HUES64 (cell line): ENCODE results near the gene FITM1.

Source experiments
- H3K27ac ChIP-seq: 2 replicates; pipeline ENCODE4 v1.7.0; 2013; ENCODE audit warnings: low read depth, low read length, inconsistent platforms
- H3K27me3 ChIP-seq: 2 replicates; pipeline ENCODE4 v1.6.1; 2013; ENCODE audit warnings: mild to moderate bottlenecking, low read length; ENCODE audit not compliant: insufficient read depth
- H3K36me3 ChIP-seq: 2 replicates; pipeline ENCODE4 v1.6.1; 2013; ENCODE audit warnings: mild to moderate bottlenecking, low read length; ENCODE audit not compliant: insufficient read depth
- H3K4me1 ChIP-seq: 2 replicates; pipeline ENCODE4 v1.6.1; 2013; ENCODE audit warnings: mild to moderate bottlenecking, low read length, moderate library complexity; ENCODE audit not compliant: insufficient read depth
- H3K4me3 ChIP-seq: 2 replicates; pipeline ENCODE4 v1.5.1; 2013; ENCODE audit warnings: mild to moderate bottlenecking, low read length, moderate library complexity
- H3K9ac ChIP-seq: 2 replicates; pipeline ENCODE4 v1.6.1; 2013; ENCODE audit warnings: mild to moderate bottlenecking, low read depth, low read length
- H3K9me3 ChIP-seq: 2 replicates; pipeline ENCODE4 v1.6.1; 2013; ENCODE audit warnings: low read depth, low read length; ENCODE audit not compliant: insufficient read depth
- WGBS: fragments of 150-250, 120-280 bp; methylation state at CpG from one replicate; pipeline ENCODE4 v1.1.7; 2013; ENCODE audit warnings: missing lambda C conversion rate; 5-methylcytosine and 5-hydroxymethylcytosine counted together

The FITM1 gene

DNA sequence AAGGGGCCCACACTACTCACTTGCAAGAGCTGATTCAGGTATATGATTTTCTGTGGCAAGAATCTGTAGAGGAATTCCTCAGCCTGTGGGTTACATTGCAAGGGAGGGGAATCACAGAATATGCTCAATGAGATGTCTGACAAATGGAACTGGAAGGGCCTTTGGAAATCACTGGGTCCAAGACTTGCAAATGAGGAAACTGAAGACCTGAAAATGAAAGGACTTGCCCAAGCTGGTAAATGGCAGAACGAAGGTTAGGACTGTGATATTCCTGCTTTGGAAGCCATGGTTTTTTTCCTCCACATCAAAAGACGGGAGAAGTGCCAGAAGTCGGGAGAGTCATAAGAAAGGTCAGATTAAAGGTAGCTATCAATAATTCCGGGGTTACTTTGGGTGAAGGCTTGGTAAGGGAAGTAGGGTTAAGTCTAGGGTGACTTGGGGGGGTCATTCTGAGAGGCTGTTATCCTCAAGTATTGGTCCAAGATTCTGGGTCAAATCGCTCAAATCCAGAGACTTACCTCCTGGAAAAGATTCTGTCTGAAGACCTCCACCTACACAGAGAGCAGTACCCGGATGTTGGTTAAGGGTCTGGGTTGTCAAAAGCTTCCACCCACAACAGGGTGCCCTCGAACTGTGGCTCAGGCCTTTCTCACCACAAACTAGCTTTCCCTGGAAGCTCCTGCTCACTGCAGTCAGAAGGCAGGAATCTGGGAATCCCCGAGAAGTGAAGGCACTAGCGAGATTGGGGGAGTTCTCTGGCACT lies 15.4 kb downstream of the FITM1 start:
- Histone ChIP-seq H3K9me3 (no peaks in the 10 kb centered on the region), H3K4me3 (peak overlapping the region; percentile 92), H3K36me3 (peaks cover 42% of the 10 kb centered on the region), H3K27me3 (no peaks in the 10 kb centered on the region), H3K9ac (peak overlapping the region; percentile 83), H3K27ac (peak overlapping the region; percentile 50; the same call in 1 of the 2 replicates), H3K4me1 (peaks cover 10% of the 10 kb centered on the region; the same call in 1 of the 2 replicates)
- 46% methylated on average over 7 of the region's 9 CpGs for WGBS

DNA sequence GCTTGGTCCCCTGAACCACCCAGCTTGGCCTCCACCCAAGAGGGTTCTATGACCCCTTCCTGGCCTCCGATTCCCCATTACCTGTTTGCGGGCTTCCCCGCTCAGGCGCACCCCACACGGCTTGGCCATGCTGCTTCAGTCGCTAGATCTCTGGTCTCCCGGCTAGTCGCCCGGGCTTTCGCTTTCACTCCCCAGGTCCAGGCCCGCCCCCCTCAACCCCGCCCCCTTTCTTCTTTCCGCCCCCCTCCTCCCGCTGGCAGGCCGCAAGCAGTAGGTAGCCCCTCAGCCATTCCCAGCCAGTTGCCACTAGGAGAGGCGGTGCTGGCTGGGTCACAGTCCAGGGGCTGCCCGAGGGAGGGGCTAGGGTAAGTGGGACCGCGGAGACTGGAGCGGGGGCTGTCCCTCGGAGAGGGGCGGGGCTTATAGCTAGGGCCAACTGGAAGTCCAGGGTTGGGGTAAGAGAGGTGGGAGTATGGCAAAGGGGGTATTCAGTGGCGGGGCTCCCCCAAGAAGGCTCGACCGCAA lies 16.1 kb downstream of the FITM1 start, which contains the start of gene PSME2:
PSME2 (minus strand) TSS at position 158 of the 525 bp plus-strand sequence; CDS start at position 129, 29 bp downstream.
- peak within 1 kb of the TSS; percentile 83 for H3K9ac ChIP-seq
- H3K36me3 ChIP-seq = peaks cover 49% of the 10 kb centered on the region
- no peaks in the 10 kb centered on the region for H3K27me3 ChIP-seq
- peaks cover 10% of the 10 kb centered on the region; the same call in 1 of the 2 replicates for H3K4me1 ChIP-seq
- peak within 1 kb of the TSS; percentile 92 for H3K4me3 ChIP-seq
- peak within 1 kb of the TSS; percentile 54 for H3K27ac ChIP-seq
- no peaks in the 10 kb centered on the region for H3K9me3 ChIP-seq
- 1% methylated on average over 22 of the region's 25 CpGs for WGBS

DNA sequence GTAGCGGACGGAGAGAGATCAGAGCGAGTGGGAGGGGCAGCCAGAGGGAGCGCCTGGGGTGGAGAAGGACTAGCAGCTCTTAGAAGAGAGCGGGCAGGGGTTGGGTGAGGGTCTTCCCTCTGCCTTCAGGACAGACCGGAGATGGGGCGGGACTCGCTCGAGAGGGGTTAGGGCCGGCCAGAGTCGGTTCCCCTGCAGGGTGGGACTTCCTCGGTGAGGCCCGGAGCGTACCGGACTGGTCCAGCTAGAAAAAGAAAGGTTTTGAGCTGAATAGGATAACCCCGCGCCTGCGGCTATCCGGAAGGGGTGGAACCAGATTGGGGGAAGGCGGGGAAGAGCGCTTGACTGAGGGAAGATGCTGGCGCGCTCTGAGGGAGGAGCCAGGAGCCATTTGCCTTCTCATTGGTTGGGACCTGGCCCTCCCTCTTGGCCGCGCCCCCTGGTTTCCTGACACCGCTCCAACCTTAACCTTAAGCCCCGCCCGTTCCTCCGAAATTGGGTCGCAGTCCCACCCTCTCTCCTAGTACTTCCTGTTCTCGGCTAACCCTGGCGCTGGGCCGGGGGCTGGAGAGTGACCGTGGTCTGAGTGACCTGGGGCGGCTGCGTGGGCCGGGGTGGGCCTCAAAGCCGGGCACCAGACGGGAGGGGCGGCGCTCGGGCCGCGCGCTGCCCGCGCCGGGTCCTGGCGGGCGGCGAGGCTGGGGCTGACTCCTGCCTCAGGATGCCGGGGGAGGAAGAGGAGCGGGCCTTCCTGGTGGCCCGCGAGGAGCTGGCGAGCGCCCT lies 16.7 kb downstream of the FITM1 start, which contains the start of gene RNF31:
RNF31 (plus strand) TSS at position 521 of the 783 bp plus-strand sequence; CDS start at position 722, 201 bp downstream.
- peak within 1 kb of the TSS; percentile 83 for H3K9ac ChIP-seq
- no peaks in the 10 kb centered on the region for H3K27me3 ChIP-seq
- WGBS = under 1% methylated on average over 57 of the region's 57 CpGs
- peaks cover 10% of the 10 kb centered on the region; the same call in 1 of the 2 replicates for H3K4me1 ChIP-seq
- peaks cover 55% of the 10 kb centered on the region for H3K36me3 ChIP-seq
- no peaks in the 10 kb centered on the region for H3K9me3 ChIP-seq
- peak within 1 kb of the TSS; percentile 54 for H3K27ac ChIP-seq
- H3K4me3 ChIP-seq = peak within 1 kb of the TSS; percentile 92

DNA sequence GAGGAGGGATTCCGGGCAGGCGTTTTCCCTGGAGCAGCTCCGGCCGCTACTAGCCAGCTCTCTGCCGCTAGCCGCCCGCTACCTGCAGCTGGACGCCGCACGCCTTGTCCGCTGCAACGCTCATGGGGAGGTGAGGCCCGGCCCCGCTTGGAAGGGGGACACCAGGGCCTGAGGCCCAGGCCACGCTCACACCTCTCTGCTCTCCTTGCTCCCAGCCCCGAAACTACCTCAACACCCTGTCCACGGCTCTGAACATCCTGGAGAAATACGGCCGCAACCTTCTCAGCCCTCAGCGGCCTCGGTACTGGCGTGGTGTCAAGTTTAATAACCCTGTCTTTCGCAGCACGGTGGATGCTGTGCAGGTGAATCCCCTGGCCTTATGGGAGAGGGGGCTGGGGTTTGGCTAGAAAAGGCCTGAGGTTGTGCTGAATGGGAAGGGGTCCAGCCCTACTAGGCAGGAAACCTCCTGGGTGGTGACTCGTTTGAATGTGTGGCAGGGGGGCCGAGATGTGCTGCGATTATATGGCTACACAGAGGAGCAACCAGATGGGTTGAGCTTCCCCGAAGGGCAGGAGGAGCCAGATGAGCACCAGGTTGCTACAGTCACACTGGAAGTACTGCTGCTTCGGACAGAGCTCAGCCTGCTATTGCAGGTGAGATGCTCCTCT lies 17.4 kb downstream of the FITM1 start:
- peaks cover 10% of the 10 kb centered on the region; the same call in 1 of the 2 replicates for H3K4me1 ChIP-seq
- H3K27me3 ChIP-seq = no peaks in the 10 kb centered on the region
- peaks cover 63% of the 10 kb centered on the region for H3K36me3 ChIP-seq
- peak overlapping the region; percentile 80 for H3K9ac ChIP-seq
- WGBS = 10% methylated on average over 29 of the region's 29 CpGs
- H3K4me3 ChIP-seq = peak overlapping the region; percentile 91
- no peak overlapping the region for H3K27ac ChIP-seq
- H3K9me3 ChIP-seq = no peaks in the 10 kb centered on the region

DNA sequence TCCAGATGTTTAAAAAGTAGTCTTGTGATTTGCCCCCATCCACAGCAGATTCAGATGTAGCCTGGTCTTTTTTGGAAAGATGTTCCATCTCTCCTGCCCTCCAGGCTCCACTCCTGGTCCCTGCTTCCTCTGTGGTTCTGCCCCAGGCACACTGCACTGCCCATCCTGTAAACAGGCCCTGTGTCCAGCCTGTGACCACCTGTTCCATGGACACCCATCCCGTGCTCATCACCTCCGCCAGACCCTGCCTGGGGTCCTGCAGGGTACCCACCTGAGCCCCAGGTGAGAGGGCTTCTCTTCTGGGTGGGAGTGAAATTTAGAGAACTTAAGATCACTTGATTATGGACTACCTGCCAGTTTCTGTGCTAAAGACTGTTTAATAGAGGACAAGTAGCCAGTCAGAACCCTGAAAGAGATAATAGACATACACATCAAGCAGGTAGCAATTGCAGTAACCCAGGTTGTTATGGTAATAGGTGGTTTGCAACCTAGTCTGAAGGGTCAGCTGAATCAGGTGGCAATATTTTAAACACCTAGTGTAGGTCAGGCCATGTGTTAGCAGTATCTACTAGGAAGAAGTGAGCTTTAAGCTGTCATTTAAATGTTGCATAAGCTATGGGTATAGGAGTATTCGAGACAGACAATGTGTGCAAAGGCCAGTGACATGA lies 19.0 kb downstream of the FITM1 start:
- no peak overlapping the region for H3K9ac ChIP-seq
- peaks cover 56% of the 10 kb centered on the region for H3K36me3 ChIP-seq
- no peak overlapping the region for H3K27ac ChIP-seq
- H3K4me3 ChIP-seq = no peak overlapping the region
- H3K4me1 ChIP-seq = peaks cover 10% of the 10 kb centered on the region; the same call in 1 of the 2 replicates
- H3K9me3 ChIP-seq = no peaks in the 10 kb centered on the region
- 95% methylated on average over 3 of the region's 3 CpGs for WGBS
- H3K27me3 ChIP-seq = no peaks in the 10 kb centered on the region

DNA sequence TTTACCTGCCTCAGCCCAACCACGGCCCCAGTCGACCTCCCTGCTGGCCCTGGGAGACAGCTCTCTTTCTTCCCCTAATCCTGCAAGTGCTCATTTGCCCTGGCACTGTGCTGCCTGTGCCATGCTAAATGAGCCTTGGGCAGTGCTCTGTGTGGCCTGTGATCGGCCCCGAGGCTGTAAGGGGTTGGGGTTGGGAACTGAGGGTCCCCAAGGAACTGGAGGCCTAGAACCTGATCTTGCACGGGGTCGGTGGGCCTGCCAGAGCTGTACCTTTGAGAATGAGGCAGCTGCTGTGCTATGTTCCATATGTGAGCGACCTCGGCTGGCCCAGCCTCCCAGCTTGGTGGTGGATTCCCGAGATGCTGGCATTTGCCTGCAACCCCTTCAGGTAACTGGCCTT lies 19.6 kb downstream of the FITM1 start:
- H3K9ac ChIP-seq = no peak overlapping the region
- H3K27me3 ChIP-seq = no peaks in the 10 kb centered on the region
- peaks cover 10% of the 10 kb centered on the region; the same call in 1 of the 2 replicates for H3K4me1 ChIP-seq
- no peak overlapping the region for H3K4me3 ChIP-seq
- H3K27ac ChIP-seq = no peak overlapping the region
- peaks cover 56% of the 10 kb centered on the region for H3K36me3 ChIP-seq
- no peaks in the 10 kb centered on the region for H3K9me3 ChIP-seq
- WGBS = 94% methylated on average over 9 of the region's 9 CpGs

DNA sequence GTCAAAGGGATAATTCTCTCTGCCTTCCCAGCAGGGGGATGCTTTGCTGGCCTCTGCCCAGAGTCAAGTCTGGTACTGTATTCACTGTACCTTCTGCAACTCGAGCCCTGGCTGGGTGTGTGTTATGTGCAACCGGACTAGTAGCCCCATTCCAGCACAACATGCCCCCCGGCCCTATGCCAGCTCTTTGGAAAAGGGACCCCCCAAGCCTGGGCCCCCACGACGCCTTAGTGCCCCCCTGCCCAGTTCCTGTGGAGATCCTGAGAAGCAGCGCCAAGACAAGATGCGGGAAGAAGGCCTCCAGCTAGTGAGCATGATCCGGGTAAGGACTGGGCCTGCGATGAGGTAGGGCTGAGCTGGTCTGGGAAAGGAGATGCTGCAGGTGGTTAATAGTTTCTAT lies 20.1 kb downstream of the FITM1 start:
- Histone ChIP-seq H3K27me3 (no peaks in the 10 kb centered on the region), H3K36me3 (peaks cover 61% of the 10 kb centered on the region), H3K27ac (no peak overlapping the region), H3K9ac (no peak overlapping the region), H3K4me3 (no peak overlapping the region), H3K4me1 (peaks cover 8% of the 10 kb centered on the region; the same call in 1 of the 2 replicates), H3K9me3 (no peaks in the 10 kb centered on the region)
- 96% methylated on average over 9 of the region's 9 CpGs for WGBS

DNA sequence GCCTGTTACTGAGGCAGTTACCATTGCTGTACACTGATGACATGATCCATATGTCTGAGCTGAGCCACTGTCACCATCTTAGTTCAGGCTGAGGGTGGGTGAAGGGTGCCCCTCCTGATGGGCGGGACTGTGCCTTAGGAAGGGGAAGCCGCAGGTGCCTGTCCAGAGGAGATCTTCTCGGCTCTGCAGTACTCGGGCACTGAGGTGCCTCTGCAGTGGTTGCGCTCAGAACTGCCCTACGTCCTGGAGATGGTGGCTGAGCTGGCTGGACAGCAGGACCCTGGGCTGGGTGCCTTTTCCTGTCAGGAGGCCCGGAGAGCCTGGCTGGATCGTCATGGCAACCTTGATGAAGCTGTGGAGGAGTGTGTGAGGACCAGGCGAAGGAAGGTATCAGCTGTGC lies 20.5 kb downstream of the FITM1 start:
- 94% methylated on average over 8 of the region's 9 CpGs for WGBS
- Histone ChIP-seq H3K9me3 (no peaks in the 10 kb centered on the region), H3K27me3 (no peaks in the 10 kb centered on the region), H3K27ac (no peak overlapping the region), H3K36me3 (peaks cover 65% of the 10 kb centered on the region), H3K4me3 (no peak overlapping the region), H3K4me1 (peaks cover 4% of the 10 kb centered on the region; the same call in 1 of the 2 replicates), H3K9ac (no peak overlapping the region)

DNA sequence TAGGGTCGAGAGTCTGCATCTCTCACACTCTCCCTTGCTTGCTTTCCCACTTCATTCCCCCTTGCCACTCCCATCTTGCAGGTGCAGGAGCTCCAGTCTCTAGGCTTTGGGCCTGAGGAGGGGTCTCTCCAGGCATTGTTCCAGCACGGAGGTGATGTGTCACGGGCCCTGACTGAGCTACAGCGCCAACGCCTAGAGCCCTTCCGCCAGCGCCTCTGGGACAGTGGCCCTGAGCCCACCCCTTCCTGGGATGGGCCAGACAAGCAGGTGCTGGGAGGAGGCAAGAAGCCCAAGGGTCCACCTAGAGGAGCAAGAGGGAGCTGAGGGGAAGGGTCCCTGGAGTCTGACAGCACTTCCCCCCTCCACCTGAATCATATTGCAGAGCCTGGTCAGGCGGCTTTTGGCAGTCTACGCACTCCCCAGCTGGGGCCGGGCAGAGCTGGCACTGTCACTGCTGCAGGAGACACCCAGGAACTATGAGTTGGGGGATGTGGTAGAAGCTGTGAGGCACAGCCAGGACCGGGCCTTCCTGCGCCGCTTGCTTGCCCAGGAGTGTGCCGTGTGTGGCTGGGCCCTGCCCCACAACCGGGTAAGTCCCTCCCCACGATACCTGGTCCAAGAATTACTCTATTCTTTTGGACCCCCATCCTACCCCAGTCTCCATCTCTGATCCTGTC lies 21.1 kb downstream of the FITM1 start:
- peaks cover 70% of the 10 kb centered on the region for H3K36me3 ChIP-seq
- no peaks in the 10 kb centered on the region for H3K27me3 ChIP-seq
- no peak overlapping the region for H3K27ac ChIP-seq
- H3K9me3 ChIP-seq = no peaks in the 10 kb centered on the region
- H3K9ac ChIP-seq = no peak overlapping the region
- WGBS = 95% methylated on average over 16 of the region's 16 CpGs
- no peak overlapping the region for H3K4me3 ChIP-seq
- peaks cover 4% of the 10 kb centered on the region; the same call in 1 of the 2 replicates for H3K4me1 ChIP-seq

DNA sequence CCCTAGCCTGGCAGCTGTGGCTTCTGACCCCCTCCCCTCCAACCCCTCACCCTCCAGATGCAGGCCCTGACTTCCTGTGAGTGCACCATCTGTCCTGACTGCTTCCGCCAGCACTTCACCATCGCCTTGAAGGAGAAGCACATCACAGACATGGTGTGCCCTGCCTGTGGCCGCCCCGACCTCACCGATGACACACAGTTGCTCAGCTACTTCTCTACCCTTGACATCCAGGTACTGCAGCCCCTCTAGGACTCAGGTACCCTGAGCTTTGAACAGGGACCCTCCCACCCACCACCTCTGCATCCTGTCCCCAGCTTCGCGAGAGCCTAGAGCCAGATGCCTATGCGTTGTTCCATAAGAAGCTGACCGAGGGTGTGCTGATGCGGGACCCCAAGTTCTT lies 24.6 kb downstream of the FITM1 start:
- Histone ChIP-seq H3K27me3 (no peaks in the 10 kb centered on the region), H3K9ac (no peak overlapping the region), H3K4me1 (no peaks in the 10 kb centered on the region), H3K9me3 (no peaks in the 10 kb centered on the region), H3K27ac (no peak overlapping the region), H3K4me3 (no peak overlapping the region), H3K36me3 (peaks cover 82% of the 10 kb centered on the region)
- WGBS = 98% methylated on average over 10 of the region's 10 CpGs
